GM19397 (cell line): ENCODE results near the gene CHN2.

Experiments used
- ATAC-seq: cut with Tn5 transposase; IDR thresholded peaks from one replicate; pipeline ENCODE4 v1.9.1; 2021; ENCODE audit warnings: mild to moderate bottlenecking, moderate library complexity; ENCODE audit not compliant: unreplicated experiment

The CHN2 gene

GRCh38 chr7:29356631-29357030, 162.1 kb downstream of the CHN2 start:
- no peak for ATAC-seq

GRCh38 chr7:29359482-29360093, 165.0 kb downstream of the CHN2 start:
- no peak for ATAC-seq

GRCh38 chr7:29360633-29361625, 166.4 kb downstream of the CHN2 start:
- ATAC-seq = no peak

- no peak for ATAC-seq
These were observed 167.8 kb downstream of the CHN2 start for GRCh38 chr7:29362380-29362779.

- ATAC-seq = no peak
These were observed 169.3 kb downstream of the CHN2 start for GRCh38 chr7:29363636-29364425.

DNA sequence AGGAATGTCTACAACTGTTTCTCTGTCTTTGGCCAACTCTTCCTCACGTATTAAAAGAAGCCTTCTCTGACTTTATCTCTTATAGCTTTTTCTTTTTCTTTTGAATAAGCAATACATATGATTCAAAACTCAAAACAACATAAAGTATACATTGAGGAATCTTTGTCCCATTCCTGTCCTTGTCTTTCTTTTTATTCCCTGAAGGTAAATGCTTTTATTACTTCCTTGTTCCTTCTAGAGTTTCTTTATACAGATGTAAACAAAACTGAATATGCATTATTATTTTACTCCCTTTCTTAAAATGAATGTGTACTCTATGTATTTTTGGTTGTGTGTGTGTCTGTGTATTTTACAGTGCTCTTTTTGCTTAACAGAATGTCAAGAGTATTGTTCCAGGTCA, 170.1 kb downstream of the CHN2 start:
- no peak for ATAC-seq

DNA sequence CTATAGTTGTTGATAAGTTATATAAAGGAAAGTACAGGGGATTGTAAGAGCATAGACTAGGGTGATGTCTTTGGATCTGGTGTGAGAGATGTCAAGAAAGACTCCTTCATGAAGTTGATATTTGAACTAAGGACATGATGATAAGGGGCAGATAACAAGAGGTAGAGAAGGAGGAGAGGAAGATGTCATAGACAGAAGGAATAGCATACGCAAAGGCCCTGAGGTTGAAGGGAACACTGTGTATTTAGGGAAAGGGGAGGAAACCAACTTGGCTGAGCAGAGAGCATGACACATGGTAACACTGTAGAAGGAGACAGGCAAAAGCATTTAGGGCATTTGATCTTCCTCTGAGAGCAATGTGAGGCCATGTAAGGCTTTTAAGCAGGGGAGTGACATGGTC, 170.8 kb downstream of the CHN2 start:
- no peak for ATAC-seq

DNA sequence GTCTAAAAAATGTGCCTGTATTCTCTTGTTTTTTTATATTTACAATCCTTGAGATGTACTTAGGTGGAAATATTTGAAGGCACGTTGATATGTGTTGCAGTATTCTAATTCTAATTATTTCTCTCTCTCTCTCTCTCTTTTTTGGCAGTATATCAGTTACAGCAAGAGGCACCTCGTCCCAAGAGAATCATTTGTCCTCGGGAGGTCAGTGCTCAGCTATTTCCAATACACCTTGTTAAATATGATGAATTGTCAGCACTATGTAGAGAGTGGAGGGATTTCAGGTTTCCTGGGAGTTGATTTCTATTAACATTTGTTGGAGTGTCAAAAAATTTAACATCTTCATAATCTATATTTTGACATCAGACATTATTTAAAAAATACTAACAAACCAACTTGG, 173.2 kb downstream of the CHN2 start:
- no peak for ATAC-seq

- ATAC-seq = no peak
These were observed 175.4 kb downstream of the CHN2 start for GRCh38 chr7:29369909-29370488.

GRCh38 chr7:29370531-29371314, 176.1 kb downstream of the CHN2 start:
- ATAC-seq = no peak

DNA sequence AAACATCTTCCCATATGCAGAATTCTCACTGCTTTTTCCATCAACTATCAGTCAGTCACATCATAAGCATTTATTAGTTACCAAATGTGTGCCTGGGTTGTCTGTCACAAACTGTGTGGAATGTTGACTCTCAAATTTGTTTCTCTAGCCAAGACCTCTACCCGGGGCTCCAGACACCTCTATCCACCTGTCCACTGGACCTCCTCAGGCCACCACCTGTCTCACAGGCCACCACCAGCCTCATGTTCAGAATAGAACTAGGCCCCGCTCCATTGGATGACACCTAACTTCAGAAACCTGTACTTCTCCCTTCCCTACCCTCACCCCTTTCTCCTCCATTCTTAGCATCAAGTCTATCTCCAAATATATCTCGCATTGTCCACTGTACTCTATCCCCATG, 176.9 kb downstream of the CHN2 start:
- ATAC-seq = no peak

DNA sequence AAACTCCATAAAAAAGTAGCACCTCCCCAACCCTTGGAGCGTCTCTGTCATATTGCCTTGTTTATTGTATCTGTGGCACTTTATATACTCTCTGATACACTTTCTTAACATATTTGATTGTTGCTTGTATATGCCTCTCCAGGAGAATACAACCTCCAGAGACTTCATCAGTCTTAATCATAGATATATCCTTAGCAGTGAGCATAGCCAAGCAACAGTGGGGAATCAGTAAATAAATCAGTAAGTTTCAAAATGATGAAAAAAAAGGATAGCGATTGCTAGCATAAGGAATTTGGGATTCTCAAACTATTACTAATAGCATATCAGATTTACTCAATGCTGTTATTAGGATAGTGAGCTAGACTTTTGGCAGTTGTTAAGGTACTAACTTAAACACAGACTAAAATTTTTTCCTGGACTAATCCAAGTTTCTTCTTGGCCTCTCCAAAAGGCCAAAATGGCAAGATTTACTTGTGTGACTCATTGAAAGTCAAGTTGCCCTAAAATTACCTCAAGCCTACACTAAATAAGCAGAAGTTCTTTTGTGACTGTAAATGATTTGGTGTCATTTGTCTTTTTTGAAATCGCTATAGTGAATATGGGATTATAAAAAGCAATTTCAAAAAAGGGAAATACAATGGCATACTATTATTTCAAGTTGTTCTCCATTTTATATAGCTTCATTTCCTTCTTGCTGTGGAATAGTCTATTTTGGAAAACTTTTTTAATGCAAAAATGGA, 177.9 kb downstream of the CHN2 start:
- ATAC-seq = no peak

- ATAC-seq = no peak
These were observed 181.3 kb downstream of the CHN2 start for GRCh38 chr7:29375641-29376562.

GRCh38 chr7:29377718-29378117, 183.1 kb downstream of the CHN2 start:
- no peak for ATAC-seq

- ATAC-seq = no peak
These were observed 185.0 kb downstream of the CHN2 start for GRCh38 chr7:29379551-29379950.

DNA sequence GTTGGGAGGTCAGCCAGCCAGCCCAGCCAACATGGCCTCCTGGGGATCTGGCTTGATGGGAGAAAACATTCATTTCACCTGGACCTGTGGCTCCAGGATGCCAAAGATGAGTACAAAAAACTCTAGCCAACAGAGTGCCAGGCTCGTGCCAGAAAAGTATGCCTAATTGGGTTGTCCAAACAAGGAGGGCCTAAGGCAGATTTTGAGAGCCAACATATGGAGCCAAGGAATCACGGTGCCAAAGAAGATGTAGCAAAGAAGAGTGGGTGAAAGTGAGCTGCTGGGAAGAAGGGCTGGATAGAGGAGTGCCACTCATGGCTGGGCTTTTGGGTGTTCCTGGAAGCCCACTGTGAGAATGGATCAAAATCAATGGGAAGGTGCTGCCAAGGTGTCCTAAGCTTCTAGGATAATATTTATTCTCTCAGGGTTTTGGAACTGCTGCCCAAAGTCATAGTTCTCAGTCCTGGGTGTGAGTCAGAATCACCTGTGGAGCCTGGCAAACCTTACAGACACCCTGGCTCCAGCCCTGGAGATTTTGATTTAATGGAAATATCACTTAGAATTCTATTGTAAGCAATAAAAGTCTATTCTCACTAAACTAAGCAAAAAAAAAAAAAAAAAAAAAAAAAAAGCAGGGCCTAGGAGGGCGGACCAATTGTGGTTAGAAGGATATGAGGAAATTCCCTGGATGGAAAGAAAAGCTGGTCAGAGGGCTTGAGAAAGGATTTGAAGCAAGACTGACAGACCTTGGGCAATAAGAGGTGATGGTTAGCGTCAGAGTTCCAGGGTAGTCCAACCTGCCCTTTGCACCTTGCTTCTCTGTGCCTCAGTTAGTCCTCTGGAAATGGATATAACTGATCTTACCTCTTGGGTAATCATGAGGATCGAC, 186.9 kb downstream of the CHN2 start:
- no peak for ATAC-seq

DNA sequence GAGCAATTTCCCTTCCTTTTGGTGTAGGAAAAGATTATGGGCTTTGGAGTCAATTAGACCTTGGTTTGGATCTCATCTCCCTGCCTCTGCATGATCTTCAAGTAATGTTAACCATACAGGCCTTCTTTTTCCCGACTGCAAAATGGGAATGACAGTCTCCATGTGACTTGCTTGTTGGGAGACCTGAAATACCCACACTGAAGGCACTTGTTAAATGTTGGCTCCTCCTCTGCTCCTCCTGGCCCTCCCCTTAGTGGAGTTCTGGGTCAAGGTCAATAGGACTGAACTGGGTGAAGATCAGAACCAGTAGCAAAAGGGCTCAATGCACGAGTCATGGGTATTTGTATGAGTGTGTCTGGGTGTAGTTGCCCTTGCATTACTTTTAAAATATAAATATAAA, 189.7 kb downstream of the CHN2 start:
- ATAC-seq = no peak
